NB4 (cell line): ENCODE measurements around the gene POU1F1.

Experiments
- CTCF ChIP-seq: IDR thresholded peaks from one replicate; pipeline ENCODE4 v1.5.1; 2012; ENCODE audit warnings: low read depth, low read length
- MYC ChIP-seq: IDR thresholded peaks from 2 replicates; pipeline ENCODE4 v1.6.1; 2011; ENCODE audit warnings: low read depth, low read length
- POLR2A ChIP-seq: IDR thresholded peaks from 2 replicates; pipeline ENCODE4 v1.6.1; 2011; ENCODE audit warnings: mild to moderate bottlenecking; ENCODE audit not compliant: insufficient read length; ENCODE audit errors: extremely low read depth

- no peak for TF ChIP-seq CTCF
- TF ChIP-seq POLR2A: no peak
- TF ChIP-seq MYC: no peak
Measured at GRCh38 chr3:87288446-87288845, 12.1 kb upstream of the POU1F1 start.
